Melanocyte of skin (primary cell): ENCODE data around the gene THAP12. TPM values are rescaled to one million over a fixed set of nuclear protein-coding genes. Genes with fewer than 3 reads are reported as not detected.

Experiments
- small RNA-seq, 2 donors: library from RNA; depleted of rRNA; stranded (forward); fragments of <200 nt; gene quantifications; one replicate each; pipeline ENCODE3, GENCODE V24; 2012
- total RNA-seq, 2 donors: library from RNA; depleted of rRNA; stranded (reverse); fragments of >200 nt; gene quantifications; 2 replicates each; pipeline ENCODE4 v1.2.3, GENCODE V29; 2012

THAP12 gene, protein sequence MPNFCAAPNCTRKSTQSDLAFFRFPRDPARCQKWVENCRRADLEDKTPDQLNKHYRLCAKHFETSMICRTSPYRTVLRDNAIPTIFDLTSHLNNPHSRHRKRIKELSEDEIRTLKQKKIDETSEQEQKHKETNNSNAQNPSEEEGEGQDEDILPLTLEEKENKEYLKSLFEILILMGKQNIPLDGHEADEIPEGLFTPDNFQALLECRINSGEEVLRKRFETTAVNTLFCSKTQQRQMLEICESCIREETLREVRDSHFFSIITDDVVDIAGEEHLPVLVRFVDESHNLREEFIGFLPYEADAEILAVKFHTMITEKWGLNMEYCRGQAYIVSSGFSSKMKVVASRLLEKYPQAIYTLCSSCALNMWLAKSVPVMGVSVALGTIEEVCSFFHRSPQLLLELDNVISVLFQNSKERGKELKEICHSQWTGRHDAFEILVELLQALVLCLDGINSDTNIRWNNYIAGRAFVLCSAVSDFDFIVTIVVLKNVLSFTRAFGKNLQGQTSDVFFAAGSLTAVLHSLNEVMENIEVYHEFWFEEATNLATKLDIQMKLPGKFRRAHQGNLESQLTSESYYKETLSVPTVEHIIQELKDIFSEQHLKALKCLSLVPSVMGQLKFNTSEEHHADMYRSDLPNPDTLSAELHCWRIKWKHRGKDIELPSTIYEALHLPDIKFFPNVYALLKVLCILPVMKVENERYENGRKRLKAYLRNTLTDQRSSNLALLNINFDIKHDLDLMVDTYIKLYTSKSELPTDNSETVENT
- 10 to 100 TPM; 22.7 to 32.0 TPM for total RNA-seq

DNA sequence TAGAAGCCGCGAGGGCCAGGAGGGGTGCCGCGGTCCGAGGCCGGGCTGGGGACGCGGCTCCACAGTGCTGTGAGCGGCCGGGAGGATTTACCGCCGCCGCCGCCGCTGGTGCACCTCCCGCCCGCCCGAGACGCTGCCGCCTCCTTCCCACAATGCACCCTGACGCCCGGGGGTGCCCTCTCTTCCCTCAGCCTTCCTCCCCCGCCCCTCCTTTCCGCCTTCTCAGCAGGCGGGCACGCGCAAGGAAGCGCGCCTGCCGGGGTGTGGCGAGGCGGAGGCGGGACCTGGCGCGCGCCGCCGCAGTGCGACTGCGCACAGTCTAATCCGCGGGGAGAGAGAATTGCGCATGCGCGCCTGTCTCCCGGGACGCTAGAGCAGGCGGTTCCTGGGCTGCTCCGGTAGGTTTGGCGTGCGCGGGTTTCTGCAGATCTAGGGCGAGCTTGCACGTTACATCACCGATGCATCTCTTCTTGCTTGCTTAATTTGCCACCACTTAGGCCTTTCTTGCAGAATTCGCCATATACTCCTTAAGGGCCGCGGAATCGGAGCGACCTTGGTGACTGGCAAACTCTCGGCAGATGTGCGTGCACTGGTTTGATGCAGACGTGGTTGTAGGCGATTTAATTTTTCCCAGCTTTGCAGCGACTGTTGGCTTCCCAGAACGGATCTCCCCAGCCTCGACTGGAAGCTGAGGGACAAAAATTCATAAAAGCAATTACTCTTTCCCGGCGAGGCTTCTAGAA lies at the start of gene THAP12, which contains the start of gene GVQW3:
TSS of gene THAP12 (minus strand) at position 156 of the 743 bp plus-strand sequence. CDS start 296 bp downstream, outside the sequence.
TSS of gene GVQW3 (plus strand) at position 347 of the 743 bp plus-strand sequence. CDS start 506 bp downstream, outside the sequence.

Small RNAs within 50 kb of the gene (small RNA-seq; reads per million reads assigned to genes)
- gene RF00019: 0 reads per million in 2 donors

Other genes with a start within 250 kb of the THAP12 start
- under 1 TPM in 1 of 2 donors, not detected in 1; under 0.01 TPM for gene WNT11, start 174.6 kb downstream of the THAP12 start, total RNA-seq
- 1 to 10 TPM; 2.0 to 2.4 TPM for gene GVQW3, start 191 bp upstream of the THAP12 start, total RNA-seq
- gene EMSY, start 63.9 kb upstream of the THAP12 start, total RNA-seq: 10 to 100 TPM; 15.1 to 21.6 TPM